ENCODE data around the gene MYRF. TPM values are rescaled to one million over a fixed set of nuclear protein-coding genes. Genes with fewer than 3 reads are reported as not detected.

The MYRF gene
- total and polyA plus RNA-seq, 9 of the 15 experiments (the other 6 are each of a cell fraction or from before 2014, with no cell fraction given) = 2.3 to 25.8 (median 7.1) TPM

DNA sequence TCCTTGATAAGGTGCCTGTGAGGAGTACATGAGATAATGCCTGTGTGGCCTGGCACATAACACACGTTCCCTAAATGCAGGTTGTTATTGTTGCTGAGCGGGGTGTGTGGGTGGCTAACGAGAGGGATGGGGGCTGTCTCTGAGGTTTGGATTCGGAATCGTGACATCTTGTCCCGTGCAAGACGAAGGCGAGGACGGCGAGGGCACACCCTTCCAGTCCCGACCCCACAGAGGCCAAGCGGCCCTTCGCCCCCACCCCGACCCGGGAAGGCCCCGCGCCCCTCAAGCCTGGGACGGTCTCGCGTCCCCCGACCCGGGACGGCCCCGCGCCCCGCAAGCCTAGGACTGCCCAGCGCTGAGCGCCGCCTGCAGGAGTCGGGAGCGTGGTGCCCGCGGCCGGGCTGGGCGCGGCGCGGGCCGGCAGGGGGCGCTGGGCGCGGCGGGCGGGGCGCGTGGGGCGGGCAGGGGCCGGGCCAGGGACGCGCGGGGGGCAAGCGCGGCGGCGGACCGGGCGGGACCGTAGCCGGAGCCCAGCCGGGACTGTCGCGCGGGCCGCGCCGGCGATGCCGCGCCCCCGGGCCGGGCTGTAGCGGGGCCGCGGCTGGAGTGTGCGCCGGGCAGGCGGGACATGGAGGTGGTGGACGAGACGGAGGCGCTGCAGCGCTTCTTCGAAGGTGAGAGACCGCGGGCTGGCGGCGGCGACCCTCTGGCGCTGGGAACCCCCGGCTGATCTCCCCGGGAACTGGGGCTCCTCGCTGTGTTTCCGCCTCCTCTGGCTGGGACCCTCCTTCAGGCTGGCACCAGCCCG, at the start of gene MYRF (continued):
- no peak for TF ChIP-seq SAFB2 (IDR thresholded peaks at IDR 0.05; ENCODE audit: borderline replicate concordance, low read depth, low read length, severe bottlenecking)
- peak; percentile 60 for TF ChIP-seq RBFOX2 (IDR thresholded peaks at IDR 0.05; ENCODE audit: low read depth, low read length)
- peak in 2 of 3 experiments; percentile 12 to 43 for TF ChIP-seq YY1 (IDR thresholded peaks at IDR 0.05; ENCODE audit: borderline replicate concordance in 1 of 3, control insufficient read depth in 1 of 3, extremely low read depth in 1 of 3, insufficient read depth in 3 of 3, insufficient read length in 1 of 3, insufficient replicate concordance in 2 of 3, low read depth in 1 of 3, low read length in 2 of 3)
- TF ChIP-seq, protein P1, sequence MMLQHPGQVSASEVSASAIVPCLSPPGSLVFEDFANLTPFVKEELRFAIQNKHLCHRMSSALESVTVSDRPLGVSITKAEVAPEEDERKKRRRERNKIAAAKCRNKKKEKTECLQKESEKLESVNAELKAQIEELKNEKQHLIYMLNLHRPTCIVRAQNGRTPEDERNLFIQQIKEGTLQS (IDR thresholded peaks at IDR 0.05) = no peak
- TF ChIP-seq, protein P1 (CRISPR knock-in tag; conservative IDR thresholded peaks at IDR 0.05) = no peak
- TF ChIP-seq, protein P2, sequence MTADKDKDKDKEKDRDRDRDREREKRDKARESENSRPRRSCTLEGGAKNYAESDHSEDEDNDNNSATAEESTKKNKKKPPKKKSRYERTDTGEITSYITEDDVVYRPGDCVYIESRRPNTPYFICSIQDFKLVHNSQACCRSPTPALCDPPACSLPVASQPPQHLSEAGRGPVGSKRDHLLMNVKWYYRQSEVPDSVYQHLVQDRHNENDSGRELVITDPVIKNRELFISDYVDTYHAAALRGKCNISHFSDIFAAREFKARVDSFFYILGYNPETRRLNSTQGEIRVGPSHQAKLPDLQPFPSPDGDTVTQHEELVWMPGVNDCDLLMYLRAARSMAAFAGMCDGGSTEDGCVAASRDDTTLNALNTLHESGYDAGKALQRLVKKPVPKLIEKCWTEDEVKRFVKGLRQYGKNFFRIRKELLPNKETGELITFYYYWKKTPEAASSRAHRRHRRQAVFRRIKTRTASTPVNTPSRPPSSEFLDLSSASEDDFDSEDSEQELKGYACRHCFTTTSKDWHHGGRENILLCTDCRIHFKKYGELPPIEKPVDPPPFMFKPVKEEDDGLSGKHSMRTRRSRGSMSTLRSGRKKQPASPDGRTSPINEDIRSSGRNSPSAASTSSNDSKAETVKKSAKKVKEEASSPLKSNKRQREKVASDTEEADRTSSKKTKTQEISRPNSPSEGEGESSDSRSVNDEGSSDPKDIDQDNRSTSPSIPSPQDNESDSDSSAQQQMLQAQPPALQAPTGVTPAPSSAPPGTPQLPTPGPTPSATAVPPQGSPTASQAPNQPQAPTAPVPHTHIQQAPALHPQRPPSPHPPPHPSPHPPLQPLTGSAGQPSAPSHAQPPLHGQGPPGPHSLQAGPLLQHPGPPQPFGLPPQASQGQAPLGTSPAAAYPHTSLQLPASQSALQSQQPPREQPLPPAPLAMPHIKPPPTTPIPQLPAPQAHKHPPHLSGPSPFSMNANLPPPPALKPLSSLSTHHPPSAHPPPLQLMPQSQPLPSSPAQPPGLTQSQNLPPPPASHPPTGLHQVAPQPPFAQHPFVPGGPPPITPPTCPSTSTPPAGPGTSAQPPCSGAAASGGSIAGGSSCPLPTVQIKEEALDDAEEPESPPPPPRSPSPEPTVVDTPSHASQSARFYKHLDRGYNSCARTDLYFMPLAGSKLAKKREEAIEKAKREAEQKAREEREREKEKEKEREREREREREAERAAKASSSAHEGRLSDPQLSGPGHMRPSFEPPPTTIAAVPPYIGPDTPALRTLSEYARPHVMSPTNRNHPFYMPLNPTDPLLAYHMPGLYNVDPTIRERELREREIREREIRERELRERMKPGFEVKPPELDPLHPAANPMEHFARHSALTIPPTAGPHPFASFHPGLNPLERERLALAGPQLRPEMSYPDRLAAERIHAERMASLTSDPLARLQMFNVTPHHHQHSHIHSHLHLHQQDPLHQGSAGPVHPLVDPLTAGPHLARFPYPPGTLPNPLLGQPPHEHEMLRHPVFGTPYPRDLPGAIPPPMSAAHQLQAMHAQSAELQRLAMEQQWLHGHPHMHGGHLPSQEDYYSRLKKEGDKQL (CRISPR knock-in tag; IDR thresholded peaks at IDR 0.05; ENCODE audit: borderline replicate concordance) = no peak
- no peak for TF ChIP-seq ZNF41 (CRISPR knock-in tag; conservative IDR thresholded peaks at IDR 0.05)
- TF ChIP-seq ZNF274 (IDR thresholded peaks at IDR 0.05; ENCODE audit: borderline replicate concordance, low read depth, low read length) = no peak
- TF ChIP-seq FOXJ3 (CRISPR knock-in tag; IDR thresholded peaks at IDR 0.05) = no peak
- TF ChIP-seq, protein P3, sequence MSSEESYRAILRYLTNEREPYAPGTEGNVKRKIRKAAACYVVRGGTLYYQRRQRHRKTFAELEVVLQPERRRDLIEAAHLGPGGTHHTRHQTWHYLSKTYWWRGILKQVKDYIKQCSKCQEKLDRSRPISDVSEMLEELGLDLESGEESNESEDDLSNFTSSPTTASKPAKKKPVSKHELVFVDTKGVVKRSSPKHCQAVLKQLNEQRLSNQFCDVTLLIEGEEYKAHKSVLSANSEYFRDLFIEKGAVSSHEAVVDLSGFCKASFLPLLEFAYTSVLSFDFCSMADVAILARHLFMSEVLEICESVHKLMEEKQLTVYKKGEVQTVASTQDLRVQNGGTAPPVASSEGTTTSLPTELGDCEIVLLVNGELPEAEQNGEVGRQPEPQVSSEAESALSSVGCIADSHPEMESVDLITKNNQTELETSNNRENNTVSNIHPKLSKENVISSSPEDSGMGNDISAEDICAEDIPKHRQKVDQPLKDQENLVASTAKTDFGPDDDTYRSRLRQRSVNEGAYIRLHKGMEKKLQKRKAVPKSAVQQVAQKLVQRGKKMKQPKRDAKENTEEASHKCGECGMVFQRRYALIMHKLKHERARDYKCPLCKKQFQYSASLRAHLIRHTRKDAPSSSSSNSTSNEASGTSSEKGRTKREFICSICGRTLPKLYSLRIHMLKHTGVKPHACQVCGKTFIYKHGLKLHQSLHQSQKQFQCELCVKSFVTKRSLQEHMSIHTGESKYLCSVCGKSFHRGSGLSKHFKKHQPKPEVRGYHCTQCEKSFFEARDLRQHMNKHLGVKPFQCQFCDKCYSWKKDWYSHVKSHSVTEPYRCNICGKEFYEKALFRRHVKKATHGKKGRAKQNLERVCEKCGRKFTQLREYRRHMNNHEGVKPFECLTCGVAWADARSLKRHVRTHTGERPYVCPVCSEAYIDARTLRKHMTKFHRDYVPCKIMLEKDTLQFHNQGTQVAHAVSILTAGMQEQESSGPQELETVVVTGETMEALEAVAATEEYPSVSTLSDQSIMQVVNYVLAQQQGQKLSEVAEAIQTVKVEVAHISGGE (CRISPR knock-in tag; IDR thresholded peaks at IDR 0.05) = 0 out of 6 replicates have a peak, but pooled peaks of 1 of the 3 experiments have one; percentile 53
- TF ChIP-seq, protein P4, sequence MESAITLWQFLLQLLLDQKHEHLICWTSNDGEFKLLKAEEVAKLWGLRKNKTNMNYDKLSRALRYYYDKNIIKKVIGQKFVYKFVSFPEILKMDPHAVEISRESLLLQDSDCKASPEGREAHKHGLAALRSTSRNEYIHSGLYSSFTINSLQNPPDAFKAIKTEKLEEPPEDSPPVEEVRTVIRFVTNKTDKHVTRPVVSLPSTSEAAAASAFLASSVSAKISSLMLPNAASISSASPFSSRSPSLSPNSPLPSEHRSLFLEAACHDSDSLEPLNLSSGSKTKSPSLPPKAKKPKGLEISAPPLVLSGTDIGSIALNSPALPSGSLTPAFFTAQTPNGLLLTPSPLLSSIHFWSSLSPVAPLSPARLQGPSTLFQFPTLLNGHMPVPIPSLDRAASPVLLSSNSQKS (CRISPR knock-in tag; IDR thresholded peaks at IDR 0.05) = no peak
- peak in 1 of 2 experiments; percentile 53; a peak in 3 of 4 replicates for TF ChIP-seq RAD21 (CRISPR knock-in tag; conservative IDR thresholded peaks at IDR 0.05 in 1 of 2, IDR thresholded peaks at IDR 0.05 in 1 of 2)
- no peak for TF ChIP-seq RBM25 (IDR thresholded peaks at IDR 0.05; ENCODE audit: low read depth, low read length, severe bottlenecking)

All from K562 (cell line).